GM19043 (cell line): ENCODE data around the gene SPRY4.
"Not testable (repeated sequence)": the region's sequence is repeated elsewhere in the genome, so short reads cannot be mapped to it uniquely, and the experiment has no call there.

Experiments used
- ATAC-seq: cut with Tn5 transposase; IDR thresholded peaks from one replicate; pipeline ENCODE4 v1.9.1; 2021; ENCODE audit warnings: low read depth; ENCODE audit not compliant: unreplicated experiment

Gene SPRY4

GRCh38 chr5:142316051-142316450, 8.8 kb downstream of the SPRY4 start:
- no peak for ATAC-seq

GRCh38 chr5:142315096-142315900, 9.5 kb downstream of the SPRY4 start:
- no peak for ATAC-seq

- no peak for ATAC-seq
Observed at GRCh38 chr5:142314606-142315005, 10.2 kb downstream of the SPRY4 start.

- no peak for ATAC-seq
Observed at GRCh38 chr5:142314109-142314508, 10.7 kb downstream of the SPRY4 start.

GRCh38 chr5:142313682-142314081, 11.1 kb downstream of the SPRY4 start:
- ATAC-seq, result no peak

- no peak for ATAC-seq
Observed at GRCh38 chr5:142313275-142313674, 11.5 kb downstream of the SPRY4 start.

GRCh38 chr5:142312399-142312798, 12.4 kb downstream of the SPRY4 start:
- ATAC-seq, result no peak

- ATAC-seq, result no peak
Observed at GRCh38 chr5:142311725-142312124, 13.1 kb downstream of the SPRY4 start.

GRCh38 chr5:142310803-142311202, 14.0 kb downstream of the SPRY4 start:
- no peak for ATAC-seq

GRCh38 chr5:142309747-142310318, 15.0 kb downstream of the SPRY4 start:
- no peak for ATAC-seq

GRCh38 chr5:142308358-142308757, 16.5 kb downstream of the SPRY4 start:
- no peak for ATAC-seq

- no peak for ATAC-seq
Observed at GRCh38 chr5:142307146-142307890, 17.5 kb downstream of the SPRY4 start.

GRCh38 chr5:142306077-142306502, 18.7 kb downstream of the SPRY4 start:
- ATAC-seq, result no peak

GRCh38 chr5:142305211-142305610, 19.6 kb downstream of the SPRY4 start:
- ATAC-seq, result no peak

GRCh38 chr5:142304013-142304701, 20.7 kb downstream of the SPRY4 start:
- no peak for ATAC-seq

GRCh38 chr5:142303565-142303964, 21.3 kb downstream of the SPRY4 start:
- no peak for ATAC-seq

GRCh38 chr5:142301540-142301939, 23.3 kb downstream of the SPRY4 start:
- no peak for ATAC-seq

GRCh38 chr5:142300677-142301076, 24.1 kb downstream of the SPRY4 start:
- no peak for ATAC-seq

GRCh38 chr5:142298789-142299188, 26.0 kb downstream of the SPRY4 start:
- ATAC-seq, result no peak

GRCh38 chr5:142297786-142298185, 27.0 kb downstream of the SPRY4 start:
- ATAC-seq, result not testable (repeated sequence)

GRCh38 chr5:142296914-142297417, 27.9 kb downstream of the SPRY4 start:
- ATAC-seq, result no peak
